Testis (tissue), 3 donors: ENCODE measurements around the gene C19orf81. TPM values are rescaled to one million over a fixed set of nuclear protein-coding genes. Genes with fewer than 3 reads are reported as not detected.

Experiments used
- DNase-seq: peaks from one replicate; pipeline ENCODE4 v3.0.0-alpha.2; 2019
- H3K27ac ChIP-seq, 2 donors: fragments of 200-600 bp; sonication (generic); one replicate each; pipeline ENCODE4 v1.5.1; 2019
- H3K27me3 ChIP-seq: fragments of 200-600 bp; sonication (generic); one replicate; pipeline ENCODE4 v1.5.1; 2019
- H3K36me3 ChIP-seq: fragments of 200-600 bp; sonication (generic); one replicate; pipeline ENCODE4 v1.5.1; 2017; ENCODE audit warnings: low read depth; ENCODE audit errors: missing control alignments
- H3K4me1 ChIP-seq: fragments of 200-600 bp; sonication (generic); one replicate; pipeline ENCODE4 v1.5.1; 2019
- H3K4me3 ChIP-seq, 2 donors: fragments of 200-600 bp; sonication (generic); one replicate each; pipeline ENCODE4 v1.5.1; 2017 to 2019
- H3K9me3 ChIP-seq: fragments of 200-600 bp; sonication (generic); one replicate; pipeline ENCODE4 v1.5.1; 2017
- POLR2A ChIP-seq: fragments of 450-650 bp; IDR thresholded peaks from one replicate; pipeline ENCODE4 v1.6.1; 2017; ENCODE audit warnings: antibody characterized with exemption, mild to moderate bottlenecking, moderate library complexity
- WGBS, 2 donors: methylation state at CpG; one replicate each; pipeline ENCODE4 v1.1.5; 2018; 5-methylcytosine and 5-hydroxymethylcytosine counted together
- intact Hi-C: fragments of 100-400 bp; cut with DNase I; formaldehyde crosslinking; loops from one replicate; pipeline ENCODE4 v1.15.1; 2023; ENCODE audit warnings: low total_unique reads
- polyA plus RNA-seq: library from polyadenylated mRNA; stranded (reverse); fragments of 350-450 nt; fragmentation: Illumina TruSeq; extraction: RNeasy Lipid Tissue Mini Kit (QIAGEN cat#74804); gene quantifications from one replicate; pipeline ENCODE4 v1.2.3, GENCODE V29; 2014; ENCODE audit warnings: low read depth, low replicate concordance; ENCODE audit not compliant: insufficient read depth
- total RNA-seq, 2 donors: library from RNA; depleted of rRNA; stranded (reverse); fragments of >200 nt; gene quantifications; one replicate each; pipeline ENCODE4 v1.2.3, GENCODE V29; 2016
- TF ChIP-seq, protein P1 (sequence below), 3 experiments: fragments of 450-650 bp in 2 of 3; fragments of 200-600 bp in 1 of 3; sonication (generic) in 1 of 3; IDR thresholded peaks; one replicate each; pipeline ENCODE4 v1.5.1; 2016 to 2019; ENCODE audit warnings: antibody characterized with exemption in 3 of 3, mild to moderate bottlenecking in 2 of 3, moderate library complexity in 1 of 3

Gene C19orf81
- total and polyA plus RNA-seq, 3 donors from 2014 or later, result 5.4 to 11.7 (median 10.2) TPM

DNA sequence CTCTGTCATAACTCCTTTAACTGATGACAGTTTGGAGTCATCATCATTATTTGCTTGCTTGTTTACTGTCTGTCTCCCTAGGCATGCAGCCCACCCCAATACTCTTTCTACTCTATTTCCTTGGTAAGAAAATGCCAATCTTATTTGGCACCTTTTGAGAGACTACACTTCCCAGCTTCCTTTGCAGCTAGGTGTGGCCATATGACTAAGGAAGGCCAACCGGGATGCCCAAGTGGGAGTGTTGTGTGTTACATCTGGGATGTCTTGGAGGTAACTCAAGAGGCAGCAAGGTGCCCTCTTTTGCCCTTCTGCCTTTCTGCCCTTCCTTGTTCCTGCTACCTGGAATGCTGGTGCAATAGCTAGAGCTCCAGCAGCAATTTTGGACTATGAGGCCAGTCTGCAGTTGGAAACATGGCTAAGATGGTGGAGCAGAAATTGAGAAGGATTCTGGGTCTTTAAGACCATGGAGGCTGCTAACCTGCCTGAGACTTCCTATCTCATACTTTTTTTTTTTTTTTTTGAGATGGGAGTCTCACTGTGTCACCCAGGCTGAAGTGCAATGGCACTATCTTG, 27.5 kb downstream of the C19orf81 start:
- WGBS, 2 donors, result 58 to 83% methylated on average over 1 of the region's 1 CpG
- Histone ChIP-seq H3K4me1 (no peaks in the 10 kb centered on the region), H3K9me3 (no peaks in the 10 kb centered on the region), H3K4me3 (no peak overlapping the region), H3K27ac (no peak overlapping the region), H3K27me3 (no peaks in the 10 kb centered on the region), H3K36me3 (no peaks in the 10 kb centered on the region)
- intact Hi-C loops, result no loop called here
- TF ChIP-seq POLR2A, result no peak
- TF ChIP-seq, protein P1, sequence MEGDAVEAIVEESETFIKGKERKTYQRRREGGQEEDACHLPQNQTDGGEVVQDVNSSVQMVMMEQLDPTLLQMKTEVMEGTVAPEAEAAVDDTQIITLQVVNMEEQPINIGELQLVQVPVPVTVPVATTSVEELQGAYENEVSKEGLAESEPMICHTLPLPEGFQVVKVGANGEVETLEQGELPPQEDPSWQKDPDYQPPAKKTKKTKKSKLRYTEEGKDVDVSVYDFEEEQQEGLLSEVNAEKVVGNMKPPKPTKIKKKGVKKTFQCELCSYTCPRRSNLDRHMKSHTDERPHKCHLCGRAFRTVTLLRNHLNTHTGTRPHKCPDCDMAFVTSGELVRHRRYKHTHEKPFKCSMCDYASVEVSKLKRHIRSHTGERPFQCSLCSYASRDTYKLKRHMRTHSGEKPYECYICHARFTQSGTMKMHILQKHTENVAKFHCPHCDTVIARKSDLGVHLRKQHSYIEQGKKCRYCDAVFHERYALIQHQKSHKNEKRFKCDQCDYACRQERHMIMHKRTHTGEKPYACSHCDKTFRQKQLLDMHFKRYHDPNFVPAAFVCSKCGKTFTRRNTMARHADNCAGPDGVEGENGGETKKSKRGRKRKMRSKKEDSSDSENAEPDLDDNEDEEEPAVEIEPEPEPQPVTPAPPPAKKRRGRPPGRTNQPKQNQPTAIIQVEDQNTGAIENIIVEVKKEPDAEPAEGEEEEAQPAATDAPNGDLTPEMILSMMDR (IDR thresholded peaks at IDR 0.05), result no peak
- DNase-seq, result no peak

DNA sequence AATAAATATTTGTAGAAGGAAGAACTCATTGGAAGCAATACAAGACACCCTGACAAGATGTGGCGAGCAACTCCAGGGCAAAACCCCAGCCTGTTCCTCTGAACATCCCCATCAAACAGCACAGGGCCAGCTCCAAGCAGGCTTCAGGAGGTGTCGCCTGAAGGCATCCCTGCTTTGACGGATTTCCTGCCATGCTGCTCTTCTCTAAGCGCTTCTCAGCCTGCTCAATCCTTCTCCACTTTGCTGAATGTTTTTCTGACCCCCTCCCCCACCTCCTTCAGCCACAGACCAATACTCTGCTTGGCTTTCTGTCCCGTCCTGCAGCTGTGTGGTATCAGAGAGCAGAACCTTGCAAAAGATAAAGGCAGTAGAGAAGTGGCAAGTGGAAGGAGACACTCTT, 28.4 kb downstream of the C19orf81 start:
- Histone ChIP-seq H3K27me3 (no peaks in the 10 kb centered on the region), H3K9me3 (no peaks in the 10 kb centered on the region), H3K27ac (no peak overlapping the region), H3K4me1 (no peaks in the 10 kb centered on the region), H3K36me3 (no peaks in the 10 kb centered on the region), H3K4me3 (no peak overlapping the region)
- DNase-seq, result no peak
- TF ChIP-seq POLR2A, result no peak
- TF ChIP-seq, protein P1 (IDR thresholded peaks at IDR 0.05), result no peak
- intact Hi-C loops, result no loop called here
- WGBS, 2 donors, result 88 to 89% methylated on average over 5 of the region's 5 CpGs

DNA sequence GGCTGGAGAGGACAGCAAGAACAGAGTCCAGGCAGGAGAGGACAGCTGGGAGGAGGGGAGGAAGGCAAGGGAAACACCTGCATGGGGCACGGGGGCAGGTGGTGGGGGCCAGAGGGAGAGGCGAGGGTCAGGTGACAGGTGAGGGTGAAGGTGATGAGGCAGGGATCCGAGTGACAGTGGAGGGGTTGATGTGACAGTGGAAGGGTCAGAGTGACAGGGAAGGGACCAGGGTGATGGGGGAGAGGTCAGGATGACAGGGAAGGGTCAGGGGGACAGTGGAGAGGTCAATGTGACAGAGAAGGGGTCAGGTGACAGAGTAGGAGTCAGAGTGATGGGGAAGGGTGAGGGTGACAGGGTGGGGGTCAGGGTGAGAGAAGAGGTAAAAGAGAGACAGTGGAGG, 29.1 kb downstream of the C19orf81 start:
- H3K4me3 ChIP-seq, result no peak overlapping the region
- no peak for DNase-seq
- no peaks in the 10 kb centered on the region for H3K36me3 ChIP-seq
- intact Hi-C loops, result no loop called here
- H3K4me1 ChIP-seq, result no peaks in the 10 kb centered on the region
- 77 to 78% methylated on average over 3 of the region's 3 CpGs for WGBS, 2 donors
- H3K27me3 ChIP-seq, result no peaks in the 10 kb centered on the region
- no peak for TF ChIP-seq POLR2A
- TF ChIP-seq, protein P1 (IDR thresholded peaks at IDR 0.05), result no peak
- H3K9me3 ChIP-seq, result no peaks in the 10 kb centered on the region
- H3K27ac ChIP-seq, result no peak overlapping the region

DNA sequence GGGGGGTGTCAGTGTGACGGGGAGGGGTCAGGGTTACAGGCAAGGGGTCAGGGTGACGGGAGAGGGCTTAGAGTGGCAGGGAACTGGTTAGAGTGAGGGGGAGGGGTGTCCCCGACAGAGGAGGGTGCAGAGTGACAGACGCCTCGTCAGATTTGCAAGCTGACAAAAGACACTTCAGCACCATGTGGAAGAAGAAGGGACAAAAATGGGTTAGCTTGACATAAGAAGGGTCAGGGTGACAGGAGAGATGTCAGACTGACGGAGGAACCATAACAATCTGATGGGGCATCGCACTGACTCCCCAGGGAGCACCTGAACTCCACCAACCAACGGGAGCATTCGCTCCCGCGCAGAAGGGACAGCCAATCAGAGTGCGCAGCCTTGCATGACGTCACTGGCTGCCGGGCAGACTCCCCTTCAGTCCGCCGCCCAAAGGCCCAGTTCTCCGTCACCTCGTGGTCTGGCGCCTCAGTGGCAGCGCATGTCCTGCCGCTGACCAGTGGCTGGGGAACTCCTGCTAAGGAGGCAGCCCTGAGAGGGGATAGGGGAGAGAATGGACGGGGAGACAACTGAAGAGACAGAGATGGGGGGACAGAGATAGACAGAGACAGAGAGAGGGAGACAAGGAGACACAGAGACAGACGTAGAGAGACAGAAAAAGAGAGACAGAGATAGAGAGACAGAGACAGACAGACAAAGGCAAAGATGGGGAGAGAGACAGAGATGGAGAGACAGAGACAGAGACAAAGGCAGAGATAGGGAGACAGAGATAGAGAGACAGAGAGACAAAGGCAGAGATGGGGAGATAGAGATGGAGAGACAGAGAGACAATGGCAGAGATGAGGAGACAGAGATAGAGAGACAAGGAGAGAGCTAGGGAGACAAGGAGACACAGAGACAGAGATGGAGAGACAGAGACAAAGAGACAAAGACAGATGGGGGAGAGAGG, 30.2 kb downstream of the C19orf81 start:
- Histone ChIP-seq H3K36me3 (no peaks in the 10 kb centered on the region), H3K4me3 (no peak overlapping the region), H3K27ac (no peak overlapping the region), H3K27me3 (no peaks in the 10 kb centered on the region), H3K4me1 (no peaks in the 10 kb centered on the region), H3K9me3 (no peaks in the 10 kb centered on the region)
- peak; percentile 85 for DNase-seq
- 10 to 15% methylated on average over 23 of the region's 23 CpGs for WGBS, 2 donors
- TF ChIP-seq, protein P1 (IDR thresholded peaks at IDR 0.05), result no peak
- TF ChIP-seq POLR2A, result no peak
- intact Hi-C loops, result no loop called here
